HEK293 (cell line): ENCODE results near the gene GRB2.

Source experiments
- CTCF ChIA-PET: fragments of 350-600 bp; formaldehyde crosslinking; extraction: SDS; loops from one replicate; lab custom pipeline; 2021; ENCODE audit warnings: antibody characterized with exemption; lab: Yijun Ruan, JAX
- POLR2A ChIA-PET: fragments of 300-600 bp; formaldehyde crosslinking; extraction: SDS; loops from one replicate; lab custom pipeline; 2020; ENCODE audit warnings: antibody characterized with exemption, inconsistent platforms; lab: Yijun Ruan, JAX
- H3K27ac ChIP-seq: fragments of 200-500 bp; sonication (Bioruptor generic); 2 replicates; pipeline ENCODE4 v1.5.1; 2014; ENCODE audit warnings: low read depth, low read length, control low read depth, inconsistent platforms; ENCODE audit errors: extremely low read depth
- H3K36me3 ChIP-seq, 2 experiments: fragments of 200-500 bp in 1 of 2; sonication (Bioruptor generic) in 1 of 2; 1 replicate in 1 of 2; 2 replicates in 1 of 2; pipeline ENCODE4 v1.5.1; 2014 to 2017; ENCODE audit warnings: inconsistent platforms in 2 of 2, low read length in 2 of 2; ENCODE audit not compliant: control insufficient read depth in 2 of 2, insufficient read depth in 1 of 2
- H3K4me1 ChIP-seq: fragments of 200-500 bp; sonication (Bioruptor generic); 2 replicates; pipeline ENCODE4 v1.5.1; 2014; ENCODE audit warnings: mild to moderate bottlenecking, low read length, inconsistent platforms; ENCODE audit not compliant: control insufficient read depth, insufficient read depth
- H3K4me3 ChIP-seq: 2 replicates; pipeline ENCODE4 v1.5.1; 2011; ENCODE audit warnings: low read depth, mild to moderate bottlenecking, control low read depth, low read length, moderate library complexity
- H3K9me3 ChIP-seq: fragments of 200-500 bp; sonication (Bioruptor generic); 2 replicates; pipeline ENCODE4 v1.5.1; 2014; ENCODE audit warnings: low read depth, low read length, inconsistent platforms; ENCODE audit not compliant: control insufficient read depth, insufficient read depth
- GLIS1 ChIP-seq: fragments of 450-650 bp; formaldehyde crosslinking; IDR thresholded peaks from 2 replicates; pipeline ENCODE4 v1.5.1; 2016; ENCODE audit warnings: missing biosample characterization, missing genetic modification characterization
- HOXC10 ChIP-seq: sonication (generic); formaldehyde crosslinking; IDR thresholded peaks from 2 replicates; pipeline ENCODE4 v1.8.1; 2023; ENCODE audit warnings: mild to moderate bottlenecking, missing genetic modification reagents
- KLF8 ChIP-seq: fragments of 450-650 bp; formaldehyde crosslinking; IDR thresholded peaks from 2 replicates; pipeline ENCODE4 v1.5.1; 2016; ENCODE audit warnings: missing biosample characterization, missing genetic modification characterization
- SCRT1 ChIP-seq: fragments of 450-650 bp; formaldehyde crosslinking; IDR thresholded peaks from 2 replicates; pipeline ENCODE4 v1.5.1; 2016; ENCODE audit warnings: missing biosample characterization, missing genetic modification characterization, borderline replicate concordance
- ZBTB17 ChIP-seq: fragments of 450-650 bp; formaldehyde crosslinking; IDR thresholded peaks from 2 replicates; pipeline ENCODE4 v1.5.1; 2016; ENCODE audit warnings: missing biosample characterization, missing genetic modification characterization
- ZBTB48 ChIP-seq: fragments of 450-650 bp; formaldehyde crosslinking; IDR thresholded peaks from 2 replicates; pipeline ENCODE4 v1.5.1; 2016; ENCODE audit warnings: missing biosample characterization, missing genetic modification characterization
- ZEB2 ChIP-seq: fragments of 450-650 bp; formaldehyde crosslinking; IDR thresholded peaks from 2 replicates; pipeline ENCODE4 v1.5.1; 2016; ENCODE audit warnings: missing biosample characterization, missing genetic modification characterization
- ZFP69B ChIP-seq: fragments of 450-650 bp; formaldehyde crosslinking; IDR thresholded peaks from 2 replicates; pipeline ENCODE4 v1.5.1; 2016; ENCODE audit warnings: missing biosample characterization, missing genetic modification characterization
- ZNF174 ChIP-seq: fragments of 450-650 bp; formaldehyde crosslinking; IDR thresholded peaks from 2 replicates; pipeline ENCODE4 v1.5.0; 2017; ENCODE audit warnings: missing biosample characterization, mild to moderate bottlenecking, missing genetic modification characterization
- ZNF302 ChIP-seq: fragments of 450-650 bp; formaldehyde crosslinking; IDR thresholded peaks from 2 replicates; pipeline ENCODE4 v1.5.1; 2016; ENCODE audit warnings: missing biosample characterization, missing genetic modification characterization, low read depth
- ZNF394 ChIP-seq: fragments of 450-650 bp; formaldehyde crosslinking; IDR thresholded peaks from 2 replicates; pipeline ENCODE4 v1.5.1; 2016; ENCODE audit warnings: missing biosample characterization, missing genetic modification characterization, mild to moderate bottlenecking, moderate library complexity, borderline replicate concordance
- ZNF416 ChIP-seq: fragments of 450-650 bp; formaldehyde crosslinking; IDR thresholded peaks from 2 replicates; pipeline ENCODE4 v1.5.1; 2016; ENCODE audit warnings: missing biosample characterization, missing genetic modification characterization
- ZNF596 ChIP-seq: fragments of 450-650 bp; IDR thresholded peaks from 2 replicates; pipeline ENCODE4 v1.5.0; 2018; ENCODE audit warnings: missing biosample characterization, mild to moderate bottlenecking, missing genetic modification characterization, moderate library complexity
- ZNF776 ChIP-seq: fragments of 450-650 bp; formaldehyde crosslinking; IDR thresholded peaks from 2 replicates; pipeline ENCODE4 v1.5.0; 2017; ENCODE audit warnings: missing biosample characterization, missing genetic modification characterization, borderline replicate concordance
- ZSCAN16 ChIP-seq: fragments of 450-650 bp; formaldehyde crosslinking; IDR thresholded peaks from 2 replicates; pipeline ENCODE4 v1.5.1; 2016; ENCODE audit warnings: missing biosample characterization, missing genetic modification characterization
- ZSCAN23 ChIP-seq: fragments of 450-650 bp; formaldehyde crosslinking; IDR thresholded peaks from 2 replicates; pipeline ENCODE4 v1.5.1; 2016; ENCODE audit warnings: missing biosample characterization, missing genetic modification characterization
- TF ChIP-seq, protein P1 (sequence below): fragments of 450-650 bp; formaldehyde crosslinking; IDR thresholded peaks from 2 replicates; pipeline ENCODE4 v1.5.1; 2016; ENCODE audit warnings: missing biosample characterization, missing genetic modification characterization
- TF ChIP-seq, protein P2 (sequence below): fragments of 450-650 bp; formaldehyde crosslinking; IDR thresholded peaks from 2 replicates; pipeline ENCODE4 v1.5.1; 2016; ENCODE audit warnings: missing biosample characterization, missing genetic modification characterization
- TF ChIP-seq, protein P3 (sequence below): fragments of 450-650 bp; formaldehyde crosslinking; IDR thresholded peaks from 2 replicates; pipeline ENCODE4 v1.5.1; 2016; ENCODE audit warnings: missing biosample characterization, missing genetic modification characterization
- TF ChIP-seq, protein P4 (sequence below): fragments of 450-650 bp; formaldehyde crosslinking; IDR thresholded peaks from 2 replicates; pipeline ENCODE4 v1.5.1; 2016; ENCODE audit warnings: missing biosample characterization, missing genetic modification characterization
- TF ChIP-seq, protein P5 (sequence below): fragments of 450-650 bp; formaldehyde crosslinking; IDR thresholded peaks from 2 replicates; pipeline ENCODE4 v1.5.1; 2016; ENCODE audit warnings: missing biosample characterization, missing genetic modification characterization
- TF ChIP-seq, protein P6 (sequence below): fragments of 450-650 bp; formaldehyde crosslinking; IDR thresholded peaks from 2 replicates; pipeline ENCODE4 v1.5.1; 2016; ENCODE audit warnings: missing biosample characterization, missing genetic modification characterization

GRB2 gene

DNA sequence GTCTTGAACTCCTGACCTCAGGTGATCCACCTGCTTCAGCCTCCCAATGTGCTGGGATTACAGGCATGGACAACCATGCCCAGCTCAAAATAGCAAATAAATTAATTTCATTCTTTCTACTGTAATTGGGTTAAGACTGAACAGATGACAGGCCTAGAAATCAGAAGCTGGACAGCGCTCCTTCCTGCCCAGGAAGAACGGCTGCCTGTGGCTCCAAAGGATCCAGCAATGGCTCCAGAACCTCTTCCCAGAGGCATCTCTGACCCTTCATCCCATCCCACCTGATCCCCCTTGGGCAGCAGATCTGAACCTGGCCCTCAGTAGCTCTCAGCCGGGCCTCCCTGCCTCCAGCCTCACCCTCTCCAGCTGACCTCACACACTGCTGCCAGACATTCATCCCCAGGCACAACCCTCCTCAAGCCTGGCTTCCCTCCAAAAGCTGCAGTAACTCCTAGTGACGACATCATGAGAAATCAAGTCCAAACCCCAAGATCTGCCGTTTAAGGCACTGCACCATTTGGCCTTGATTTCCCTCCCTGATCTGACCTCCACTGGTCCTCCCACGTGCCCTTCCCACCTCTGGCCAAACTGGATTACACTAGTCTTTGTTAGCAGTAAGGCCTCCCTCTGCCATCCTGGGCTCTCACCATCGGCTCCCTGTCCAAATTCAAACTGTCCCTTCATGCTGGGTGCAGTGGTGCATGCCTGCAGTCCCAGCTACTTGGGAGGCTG lies 131.3 kb downstream of the GRB2 start:
- CTCF ChIA-PET, result interaction anchor here (0.8 to 5.1 kb wide), 3 partner anchors 34 to 153 kb away, joined by 3 to 45 read pairs (median 3); no protein-coding TSS in a partner anchor
- H3K36me3 ChIP-seq, result peaks cover 12 to 42% of the 10 kb centered on the region in 2 experiments; a peak in 2 of 3 replicates
- H3K4me1 ChIP-seq, result peaks cover 2% of the 10 kb centered on the region; the same call in 1 of the 2 replicates
- H3K27ac ChIP-seq, result no peak overlapping the region
- POLR2A ChIA-PET, result interaction anchor here (1.2 to 6.6 kb wide), 2 partner anchors 10 to 15 kb away, joined by 3 to 111 read pairs; partner anchors contain the start of gene SLC25A19
- no peak overlapping the region for H3K4me3 ChIP-seq
- H3K9me3 ChIP-seq, result no peaks in the 10 kb centered on the region
- TF ChIP-seq, protein P1, sequence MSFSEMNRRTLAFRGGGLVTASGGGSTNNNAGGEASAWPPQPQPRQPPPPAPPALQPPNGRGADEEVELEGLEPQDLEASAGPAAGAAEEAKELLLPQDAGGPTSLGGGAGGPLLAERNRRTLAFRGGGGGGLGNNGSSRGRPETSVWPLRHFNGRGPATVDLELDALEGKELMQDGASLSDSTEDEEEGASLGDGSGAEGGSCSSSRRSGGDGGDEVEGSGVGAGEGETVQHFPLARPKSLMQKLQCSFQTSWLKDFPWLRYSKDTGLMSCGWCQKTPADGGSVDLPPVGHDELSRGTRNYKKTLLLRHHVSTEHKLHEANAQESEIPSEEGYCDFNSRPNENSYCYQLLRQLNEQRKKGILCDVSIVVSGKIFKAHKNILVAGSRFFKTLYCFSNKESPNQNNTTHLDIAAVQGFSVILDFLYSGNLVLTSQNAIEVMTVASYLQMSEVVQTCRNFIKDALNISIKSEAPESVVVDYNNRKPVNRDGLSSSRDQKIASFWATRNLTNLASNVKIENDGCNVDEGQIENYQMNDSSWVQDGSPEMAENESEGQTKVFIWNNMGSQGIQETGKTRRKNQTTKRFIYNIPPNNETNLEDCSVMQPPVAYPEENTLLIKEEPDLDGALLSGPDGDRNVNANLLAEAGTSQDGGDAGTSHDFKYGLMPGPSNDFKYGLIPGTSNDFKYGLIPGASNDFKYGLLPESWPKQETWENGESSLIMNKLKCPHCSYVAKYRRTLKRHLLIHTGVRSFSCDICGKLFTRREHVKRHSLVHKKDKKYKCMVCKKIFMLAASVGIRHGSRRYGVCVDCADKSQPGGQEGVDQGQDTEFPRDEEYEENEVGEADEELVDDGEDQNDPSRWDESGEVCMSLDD (tag by site-specific recombination), result peak; percentile 55; the same call in 1 of the 2 replicates
- no peak for TF ChIP-seq ZNF416 (tag by site-specific recombination)
- TF ChIP-seq ZNF302 (tag by site-specific recombination), result no peak
- TF ChIP-seq ZBTB17 (tag by site-specific recombination), result peak; percentile 85
- TF ChIP-seq KLF8 (tag by site-specific recombination), result peak; percentile 58; the same call in 1 of the 2 replicates
- TF ChIP-seq GLIS1 (tag by site-specific recombination), result peak; percentile 72
- 0 out of 2 replicates have a peak, but pooled peaks have one; percentile 21 for TF ChIP-seq ZEB2 (tag by site-specific recombination)
- no peak for TF ChIP-seq ZNF596
- TF ChIP-seq ZNF394 (tag by site-specific recombination), result 0 out of 2 replicates have a peak, but pooled peaks have one; percentile 32
- TF ChIP-seq, protein P2, sequence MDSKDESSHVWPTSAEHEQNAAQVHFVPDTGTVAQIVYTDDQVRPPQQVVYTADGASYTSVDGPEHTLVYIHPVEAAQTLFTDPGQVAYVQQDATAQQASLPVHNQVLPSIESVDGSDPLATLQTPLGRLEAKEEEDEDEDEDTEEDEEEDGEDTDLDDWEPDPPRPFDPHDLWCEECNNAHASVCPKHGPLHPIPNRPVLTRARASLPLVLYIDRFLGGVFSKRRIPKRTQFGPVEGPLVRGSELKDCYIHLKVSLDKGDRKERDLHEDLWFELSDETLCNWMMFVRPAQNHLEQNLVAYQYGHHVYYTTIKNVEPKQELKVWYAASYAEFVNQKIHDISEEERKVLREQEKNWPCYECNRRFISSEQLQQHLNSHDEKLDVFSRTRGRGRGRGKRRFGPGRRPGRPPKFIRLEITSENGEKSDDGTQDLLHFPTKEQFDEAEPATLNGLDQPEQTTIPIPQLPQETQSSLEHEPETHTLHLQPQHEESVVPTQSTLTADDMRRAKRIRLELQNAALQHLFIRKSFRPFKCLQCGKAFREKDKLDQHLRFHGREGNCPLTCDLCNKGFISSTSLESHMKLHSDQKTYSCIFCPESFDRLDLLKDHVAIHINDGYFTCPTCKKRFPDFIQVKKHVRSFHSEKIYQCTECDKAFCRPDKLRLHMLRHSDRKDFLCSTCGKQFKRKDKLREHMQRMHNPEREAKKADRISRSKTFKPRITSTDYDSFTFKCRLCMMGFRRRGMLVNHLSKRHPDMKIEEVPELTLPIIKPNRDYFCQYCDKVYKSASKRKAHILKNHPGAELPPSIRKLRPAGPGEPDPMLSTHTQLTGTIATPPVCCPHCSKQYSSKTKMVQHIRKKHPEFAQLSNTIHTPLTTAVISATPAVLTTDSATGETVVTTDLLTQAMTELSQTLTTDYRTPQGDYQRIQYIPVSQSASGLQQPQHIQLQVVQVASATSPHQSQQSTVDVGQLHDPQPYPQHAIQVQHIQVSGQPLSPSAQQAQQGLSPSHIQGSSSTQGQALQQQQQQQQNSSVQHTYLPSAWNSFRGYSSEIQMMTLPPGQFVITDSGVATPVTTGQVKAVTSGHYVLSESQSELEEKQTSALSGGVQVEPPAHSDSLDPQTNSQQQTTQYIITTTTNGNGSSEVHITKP (tag by site-specific recombination), result peak; percentile 82
- TF ChIP-seq, protein P3, sequence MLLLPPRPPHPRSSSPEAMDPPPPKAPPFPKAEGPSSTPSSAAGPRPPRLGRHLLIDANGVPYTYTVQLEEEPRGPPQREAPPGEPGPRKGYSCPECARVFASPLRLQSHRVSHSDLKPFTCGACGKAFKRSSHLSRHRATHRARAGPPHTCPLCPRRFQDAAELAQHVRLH (tag by site-specific recombination), result no peak
- peak; percentile 35; the same call in 1 of the 2 replicates for TF ChIP-seq ZFP69B (tag by site-specific recombination)
- TF ChIP-seq, protein P4, sequence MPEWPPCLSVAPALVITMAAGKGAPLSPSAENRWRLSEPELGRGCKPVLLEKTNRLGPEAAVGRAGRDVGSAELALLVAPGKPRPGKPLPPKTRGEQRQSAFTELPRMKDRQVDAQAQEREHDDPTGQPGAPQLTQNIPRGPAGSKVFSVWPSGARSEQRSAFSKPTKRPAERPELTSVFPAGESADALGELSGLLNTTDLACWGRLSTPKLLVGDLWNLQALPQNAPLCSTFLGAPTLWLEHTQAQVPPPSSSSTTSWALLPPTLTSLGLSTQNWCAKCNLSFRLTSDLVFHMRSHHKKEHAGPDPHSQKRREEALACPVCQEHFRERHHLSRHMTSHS (tag by site-specific recombination), result no peak
- TF ChIP-seq, protein P5, sequence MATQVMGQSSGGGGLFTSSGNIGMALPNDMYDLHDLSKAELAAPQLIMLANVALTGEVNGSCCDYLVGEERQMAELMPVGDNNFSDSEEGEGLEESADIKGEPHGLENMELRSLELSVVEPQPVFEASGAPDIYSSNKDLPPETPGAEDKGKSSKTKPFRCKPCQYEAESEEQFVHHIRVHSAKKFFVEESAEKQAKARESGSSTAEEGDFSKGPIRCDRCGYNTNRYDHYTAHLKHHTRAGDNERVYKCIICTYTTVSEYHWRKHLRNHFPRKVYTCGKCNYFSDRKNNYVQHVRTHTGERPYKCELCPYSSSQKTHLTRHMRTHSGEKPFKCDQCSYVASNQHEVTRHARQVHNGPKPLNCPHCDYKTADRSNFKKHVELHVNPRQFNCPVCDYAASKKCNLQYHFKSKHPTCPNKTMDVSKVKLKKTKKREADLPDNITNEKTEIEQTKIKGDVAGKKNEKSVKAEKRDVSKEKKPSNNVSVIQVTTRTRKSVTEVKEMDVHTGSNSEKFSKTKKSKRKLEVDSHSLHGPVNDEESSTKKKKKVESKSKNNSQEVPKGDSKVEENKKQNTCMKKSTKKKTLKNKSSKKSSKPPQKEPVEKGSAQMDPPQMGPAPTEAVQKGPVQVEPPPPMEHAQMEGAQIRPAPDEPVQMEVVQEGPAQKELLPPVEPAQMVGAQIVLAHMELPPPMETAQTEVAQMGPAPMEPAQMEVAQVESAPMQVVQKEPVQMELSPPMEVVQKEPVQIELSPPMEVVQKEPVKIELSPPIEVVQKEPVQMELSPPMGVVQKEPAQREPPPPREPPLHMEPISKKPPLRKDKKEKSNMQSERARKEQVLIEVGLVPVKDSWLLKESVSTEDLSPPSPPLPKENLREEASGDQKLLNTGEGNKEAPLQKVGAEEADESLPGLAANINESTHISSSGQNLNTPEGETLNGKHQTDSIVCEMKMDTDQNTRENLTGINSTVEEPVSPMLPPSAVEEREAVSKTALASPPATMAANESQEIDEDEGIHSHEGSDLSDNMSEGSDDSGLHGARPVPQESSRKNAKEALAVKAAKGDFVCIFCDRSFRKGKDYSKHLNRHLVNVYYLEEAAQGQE (tag by site-specific recombination), result peak; percentile 97
- no peak for TF ChIP-seq SCRT1
- TF ChIP-seq, protein P6, sequence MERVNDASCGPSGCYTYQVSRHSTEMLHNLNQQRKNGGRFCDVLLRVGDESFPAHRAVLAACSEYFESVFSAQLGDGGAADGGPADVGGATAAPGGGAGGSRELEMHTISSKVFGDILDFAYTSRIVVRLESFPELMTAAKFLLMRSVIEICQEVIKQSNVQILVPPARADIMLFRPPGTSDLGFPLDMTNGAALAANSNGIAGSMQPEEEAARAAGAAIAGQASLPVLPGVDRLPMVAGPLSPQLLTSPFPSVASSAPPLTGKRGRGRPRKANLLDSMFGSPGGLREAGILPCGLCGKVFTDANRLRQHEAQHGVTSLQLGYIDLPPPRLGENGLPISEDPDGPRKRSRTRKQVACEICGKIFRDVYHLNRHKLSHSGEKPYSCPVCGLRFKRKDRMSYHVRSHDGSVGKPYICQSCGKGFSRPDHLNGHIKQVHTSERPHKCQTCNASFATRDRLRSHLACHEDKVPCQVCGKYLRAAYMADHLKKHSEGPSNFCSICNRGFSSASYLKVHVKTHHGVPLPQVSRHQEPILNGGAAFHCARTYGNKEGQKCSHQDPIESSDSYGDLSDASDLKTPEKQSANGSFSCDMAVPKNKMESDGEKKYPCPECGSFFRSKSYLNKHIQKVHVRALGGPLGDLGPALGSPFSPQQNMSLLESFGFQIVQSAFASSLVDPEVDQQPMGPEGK (tag by site-specific recombination), result peak; percentile 62; the same call in 1 of the 2 replicates
- no peak for TF ChIP-seq ZNF776 (tag by site-specific recombination)
- TF ChIP-seq ZNF174 (tag by site-specific recombination), result no peak
- TF ChIP-seq ZSCAN16, result no peak
- TF ChIP-seq HOXC10, result no peak
- TF ChIP-seq ZSCAN23, result 0 out of 2 replicates have a peak, but pooled peaks have one; percentile 65
- peak; percentile 64; the same call in 1 of the 2 replicates for TF ChIP-seq ZBTB48 (tag by site-specific recombination)
